ENCODE measurements around the gene KIF16B. TPM values are rescaled to one million over a fixed set of nuclear protein-coding genes. Genes with fewer than 3 reads are reported as not detected.
"Not testable (repeated sequence)": the region's sequence is repeated elsewhere in the genome, so short reads cannot be mapped to it uniquely, and the experiment has no call there.

KIF16B gene
- polyA plus RNA-seq, 1 donor = 25.0 TPM

DNA sequence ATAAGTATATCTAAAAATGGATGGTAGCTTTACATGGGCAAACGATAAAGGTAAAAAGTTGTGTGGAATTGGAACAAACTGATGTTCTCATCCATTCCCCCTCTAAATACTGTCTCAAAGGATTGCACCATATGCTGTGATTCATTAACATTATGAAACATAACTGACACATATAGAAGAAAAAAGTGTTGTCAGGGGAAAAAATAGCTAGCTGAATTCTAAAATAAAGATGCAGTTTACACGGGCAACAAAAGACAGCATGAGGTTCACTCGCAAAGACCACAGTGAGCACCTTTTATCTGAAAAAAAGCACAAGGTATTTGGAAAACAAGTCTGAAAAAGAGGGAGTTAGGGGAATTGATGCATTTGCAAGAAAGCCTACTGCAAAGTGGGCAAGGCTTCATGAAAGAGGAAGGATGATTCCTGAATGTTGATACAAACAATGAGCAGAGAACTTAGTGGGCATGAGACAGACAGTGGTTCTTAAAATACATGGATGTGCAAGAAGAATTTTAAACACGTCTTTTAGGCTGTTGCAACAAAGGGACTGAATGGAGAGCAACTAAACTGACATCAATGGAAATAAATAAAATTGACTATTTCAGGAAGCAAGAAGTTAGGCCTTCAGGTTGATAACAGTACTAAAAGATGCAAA is 280.9 kb downstream of the KIF16B start:
- no peak for DNase-seq (ENCODE audit: low read depth)

DNA sequence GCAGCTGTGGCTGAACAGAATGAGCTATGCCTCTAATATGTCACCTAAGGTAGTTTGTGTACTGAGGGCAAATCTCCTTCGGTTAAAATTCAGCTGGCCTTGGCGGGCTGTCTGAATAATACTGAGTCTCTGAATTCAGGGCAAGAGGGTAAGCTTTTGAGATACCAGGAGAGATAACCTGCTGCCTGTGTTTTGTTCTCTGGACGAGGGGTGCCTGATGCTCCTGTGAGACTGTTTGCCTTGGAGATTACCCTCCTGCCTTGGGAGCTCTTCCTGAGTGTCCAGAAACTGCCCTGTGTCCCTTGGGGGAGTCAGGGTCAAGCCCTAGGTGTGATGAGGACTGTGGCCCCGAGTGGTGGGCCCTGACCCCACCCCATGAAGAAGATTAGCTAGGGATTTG is 282.9 kb downstream of the KIF16B start:
- no peak for DNase-seq (ENCODE audit: low read depth)

DNA sequence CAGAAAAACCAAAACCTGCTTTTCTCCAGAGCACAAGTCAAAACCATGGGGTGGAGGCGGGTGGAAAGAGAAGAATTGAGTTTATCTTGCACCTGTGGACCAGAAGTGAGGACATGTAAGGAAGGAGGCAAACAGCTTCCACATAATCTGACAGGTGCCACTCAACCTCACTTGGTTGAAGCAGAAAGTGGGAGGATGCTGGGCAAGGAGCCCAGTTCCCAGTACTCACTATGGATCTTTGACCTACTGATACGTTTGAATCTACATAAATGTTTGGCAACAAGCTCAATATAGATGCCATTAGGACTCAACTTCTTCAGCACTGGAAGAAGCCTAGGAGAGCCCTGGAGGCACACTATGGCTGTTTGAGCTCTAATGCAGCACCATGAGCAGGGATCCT is 285.5 kb downstream of the KIF16B start:
- no peak for DNase-seq (ENCODE audit: low read depth)

DNA sequence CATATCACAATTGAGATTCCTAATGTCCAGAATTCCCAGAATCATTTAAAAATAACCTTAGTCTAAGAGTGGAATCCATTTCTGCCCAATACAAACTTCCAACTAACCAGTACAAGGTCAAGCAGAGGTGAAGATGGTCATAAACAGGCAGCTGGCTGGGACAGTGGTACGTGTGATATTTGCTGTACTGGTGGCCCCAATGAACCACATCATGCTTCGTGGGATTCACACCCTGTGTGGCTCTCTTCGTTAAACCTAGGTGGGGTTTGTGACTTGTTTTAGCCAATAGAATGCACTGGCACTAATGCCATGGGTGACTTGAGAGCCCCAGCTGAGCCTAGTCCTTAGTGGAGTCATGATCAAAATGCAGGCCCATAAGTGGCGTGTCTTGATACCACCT is 286.6 kb downstream of the KIF16B start:
- DNase-seq (ENCODE audit: low read depth) = no peak

DNA sequence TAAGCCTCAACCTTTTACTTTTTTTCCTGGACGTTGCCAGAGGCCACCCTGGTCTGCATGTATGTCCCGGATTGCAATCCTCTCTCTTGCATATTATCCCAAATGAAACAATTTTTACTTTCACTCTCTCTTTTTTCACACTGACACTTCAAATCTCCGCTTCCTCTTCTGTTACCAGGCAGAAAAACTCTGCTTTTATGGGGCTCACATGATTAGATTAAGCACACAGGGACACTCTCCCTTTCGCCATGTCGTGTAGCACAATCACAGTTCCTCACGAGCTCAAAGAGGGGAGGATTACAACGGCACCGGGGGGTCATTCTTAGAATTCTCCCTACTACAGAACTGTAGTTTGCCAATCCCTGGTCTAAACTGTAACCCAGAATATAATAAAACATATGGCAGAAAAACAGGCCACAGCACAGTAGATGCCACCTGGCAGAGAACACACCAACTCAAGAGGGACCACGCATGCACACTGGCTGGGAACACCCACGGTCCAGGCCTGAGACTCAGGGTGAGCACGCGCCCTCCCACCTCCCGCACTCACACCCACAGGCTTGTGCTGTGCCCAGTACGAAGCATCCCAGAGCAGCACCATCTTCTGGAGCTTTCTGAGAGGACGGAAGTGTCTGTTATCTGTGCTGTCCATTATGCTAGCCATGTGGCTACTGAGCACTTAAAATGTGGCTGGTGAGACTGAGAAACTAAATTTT is 288.7 kb downstream of the KIF16B start:
- no peak for DNase-seq (ENCODE audit: low read depth)

DNA sequence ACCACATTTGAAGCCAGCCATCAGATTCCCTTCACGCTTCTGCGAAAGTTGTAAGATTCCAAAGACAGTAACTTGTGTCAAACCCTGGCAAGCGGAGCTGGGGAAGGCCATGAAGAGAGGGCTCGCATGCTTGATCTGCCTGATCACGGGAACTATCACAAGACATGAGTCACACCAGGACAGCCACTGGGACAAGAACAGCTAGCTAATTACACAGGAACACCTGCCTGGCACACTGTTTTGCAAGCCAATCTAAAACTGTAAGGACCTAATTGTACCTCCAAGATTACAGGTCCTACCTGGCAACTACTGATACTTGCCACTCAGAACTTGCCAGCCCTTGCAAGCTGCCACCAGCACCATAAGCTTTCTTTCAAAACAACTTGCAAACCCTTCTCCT is 289.3 kb downstream of the KIF16B start:
- DNase-seq (ENCODE audit: low read depth) = no peak

DNA sequence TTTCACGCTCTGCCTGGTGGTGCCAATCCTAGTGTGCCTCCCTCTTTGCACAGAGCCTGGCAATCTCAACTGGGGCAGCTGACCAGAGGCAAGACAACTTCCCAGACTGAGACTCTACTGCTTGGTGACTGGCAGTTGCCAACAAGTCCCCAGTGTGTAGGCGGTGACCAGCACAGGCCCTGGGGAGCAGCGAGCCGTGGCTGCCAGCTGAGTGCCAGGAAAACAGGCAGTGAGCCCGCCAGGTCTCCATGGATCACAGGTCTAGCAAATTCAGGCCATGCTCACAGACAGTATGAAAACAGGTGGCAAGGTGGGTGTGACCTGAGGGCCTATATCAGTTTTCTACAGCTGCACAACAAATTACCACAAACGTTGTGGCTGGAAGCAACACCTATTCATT is 289.9 kb downstream of the KIF16B start:
- no peak for DNase-seq (ENCODE audit: low read depth)

DNA sequence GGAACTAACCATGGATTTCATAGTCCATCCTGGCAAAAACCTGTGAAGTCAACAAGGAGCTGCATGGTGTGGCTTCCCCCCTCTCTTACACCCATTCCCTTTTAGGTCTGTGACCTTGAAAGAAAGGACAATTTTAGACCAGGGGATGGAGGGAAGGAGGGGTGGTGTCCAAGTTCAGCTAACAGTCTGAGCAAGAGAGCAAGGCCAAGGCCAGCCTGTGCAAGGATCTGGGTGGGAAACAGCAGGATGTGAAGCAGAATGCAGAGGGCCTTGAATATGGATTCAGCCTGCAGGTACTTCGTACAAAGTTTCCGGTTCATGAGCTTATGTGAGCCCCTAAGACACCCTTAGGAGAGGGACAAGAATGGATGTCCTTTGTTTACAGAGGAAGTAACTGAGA is 293.0 kb downstream of the KIF16B start:
- DNase-seq (ENCODE audit: low read depth) = no peak

DNA sequence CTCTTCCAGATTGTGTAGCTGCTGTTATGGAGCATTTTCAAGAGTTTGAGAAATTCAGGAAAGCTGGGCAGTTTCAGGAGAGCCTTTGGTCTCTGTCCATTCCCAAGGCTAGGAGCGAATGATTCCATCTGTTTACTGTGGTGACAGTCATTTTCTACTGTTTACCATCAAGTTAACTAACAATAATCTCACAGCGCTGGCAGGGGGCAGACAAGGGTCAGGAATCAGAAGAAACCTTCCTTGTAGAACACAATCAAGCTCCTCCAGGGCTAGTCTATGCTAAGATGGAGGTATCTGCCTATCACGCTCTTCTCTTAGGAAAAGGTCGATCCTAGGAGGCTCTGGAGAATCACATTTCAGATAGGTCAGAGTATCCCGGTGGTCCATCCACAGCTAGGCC is 293.9 kb downstream of the KIF16B start:
- no peak for DNase-seq (ENCODE audit: low read depth)

DNA sequence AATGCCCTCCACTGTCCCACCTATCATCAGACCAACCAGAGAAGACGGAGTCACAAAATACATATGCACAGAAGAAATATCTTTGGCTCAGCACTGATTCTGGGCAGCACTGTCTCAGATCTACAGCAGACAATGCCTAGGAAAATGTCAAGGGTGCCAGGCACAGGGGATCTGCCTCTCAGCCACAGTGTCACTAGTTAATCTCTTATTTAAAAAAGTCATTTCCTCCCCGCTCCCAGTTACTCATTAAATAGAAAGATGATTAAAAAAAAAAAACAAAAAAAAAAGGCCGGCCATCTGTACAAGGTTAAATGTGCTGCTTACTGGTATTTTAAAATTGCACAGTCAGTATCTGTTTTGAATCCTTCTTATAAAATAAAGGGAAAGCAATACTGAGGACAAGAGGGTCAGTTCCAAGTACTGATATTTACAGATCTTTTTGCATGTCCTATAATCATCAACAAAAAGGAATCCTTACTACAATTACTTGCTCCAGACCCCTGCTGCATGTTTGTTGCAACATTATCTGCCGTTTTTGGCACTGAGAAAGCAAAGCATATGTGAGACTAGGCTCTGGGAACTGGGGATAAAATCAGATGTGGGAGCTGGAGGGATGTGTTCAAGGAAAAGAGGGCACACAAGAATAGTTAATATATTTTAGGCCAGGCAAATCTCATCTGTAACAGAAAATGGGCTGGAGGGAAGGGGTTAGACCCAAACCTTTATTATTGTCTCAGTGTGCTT is 299.3 kb downstream of the KIF16B start:
- DNase-seq (ENCODE audit: low read depth) = no peak

DNA sequence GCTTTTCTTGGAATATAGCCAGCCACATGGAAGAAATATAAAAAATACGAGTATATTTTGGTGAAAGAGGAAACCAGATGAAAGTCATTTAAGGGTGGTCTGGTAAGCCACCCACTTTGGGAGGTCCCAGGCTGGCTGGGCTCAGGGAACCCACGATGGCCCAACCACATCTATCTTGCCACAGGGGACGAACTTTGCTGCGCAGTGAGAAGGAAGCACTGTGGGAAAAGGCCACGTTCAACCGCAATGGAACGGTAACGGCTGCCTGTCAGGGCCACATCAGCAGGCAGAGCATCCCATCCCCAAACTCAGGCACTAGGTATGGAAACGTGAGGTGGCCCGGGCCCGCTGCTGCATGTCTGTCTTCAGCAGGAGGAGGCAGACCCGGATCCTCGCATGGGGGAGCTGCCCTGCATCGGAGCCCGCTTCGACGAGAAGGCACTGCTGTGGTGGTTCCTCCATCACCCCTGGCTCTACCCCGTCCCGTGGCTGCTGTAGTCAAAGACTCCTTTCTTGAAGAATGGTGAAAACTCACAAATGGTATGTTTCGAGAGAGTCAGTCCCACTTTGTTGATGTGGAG is 300.4 kb downstream of the KIF16B start:
- no peak for DNase-seq (ENCODE audit: low read depth)

DNA sequence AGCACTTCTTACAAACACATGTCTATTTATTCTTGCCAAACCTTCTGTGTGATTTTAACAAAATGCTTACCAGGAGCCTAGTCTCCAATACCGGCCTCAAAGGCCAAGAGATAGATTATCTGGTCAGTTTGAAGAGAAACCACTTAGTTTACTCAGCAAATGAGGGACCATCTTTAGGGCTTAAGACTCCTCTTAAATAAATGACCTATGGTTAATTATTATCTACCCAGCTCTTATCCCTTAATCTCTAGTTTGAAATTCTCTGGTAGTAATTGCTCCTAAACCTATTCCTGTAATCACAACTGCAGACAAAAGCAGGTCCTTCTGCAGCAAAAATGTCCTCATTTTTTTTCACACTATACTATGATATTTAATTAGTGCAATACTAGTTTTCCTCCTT is 301.8 kb downstream of the KIF16B start:
- DNase-seq (ENCODE audit: low read depth) = no peak

DNA sequence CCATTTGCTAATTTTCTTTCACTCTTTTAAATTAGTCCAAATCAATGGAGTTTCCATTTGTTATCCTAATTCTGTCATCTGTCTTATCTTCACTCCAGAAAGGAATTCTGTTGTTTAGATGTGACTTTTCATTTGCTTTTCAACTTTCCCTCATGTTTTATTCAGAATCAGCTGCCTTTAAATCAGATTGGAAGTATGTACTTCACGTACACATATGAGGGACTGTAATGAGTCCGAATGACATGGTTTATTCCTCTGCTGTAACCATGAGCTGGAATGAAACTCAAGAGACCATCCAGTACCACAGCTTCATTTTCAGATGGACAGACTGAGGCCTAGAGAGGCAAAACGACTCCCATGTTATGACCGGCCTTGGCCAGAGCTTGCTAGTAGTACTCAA is 302.3 kb downstream of the KIF16B start:
- DNase-seq (ENCODE audit: low read depth) = no peak

DNA sequence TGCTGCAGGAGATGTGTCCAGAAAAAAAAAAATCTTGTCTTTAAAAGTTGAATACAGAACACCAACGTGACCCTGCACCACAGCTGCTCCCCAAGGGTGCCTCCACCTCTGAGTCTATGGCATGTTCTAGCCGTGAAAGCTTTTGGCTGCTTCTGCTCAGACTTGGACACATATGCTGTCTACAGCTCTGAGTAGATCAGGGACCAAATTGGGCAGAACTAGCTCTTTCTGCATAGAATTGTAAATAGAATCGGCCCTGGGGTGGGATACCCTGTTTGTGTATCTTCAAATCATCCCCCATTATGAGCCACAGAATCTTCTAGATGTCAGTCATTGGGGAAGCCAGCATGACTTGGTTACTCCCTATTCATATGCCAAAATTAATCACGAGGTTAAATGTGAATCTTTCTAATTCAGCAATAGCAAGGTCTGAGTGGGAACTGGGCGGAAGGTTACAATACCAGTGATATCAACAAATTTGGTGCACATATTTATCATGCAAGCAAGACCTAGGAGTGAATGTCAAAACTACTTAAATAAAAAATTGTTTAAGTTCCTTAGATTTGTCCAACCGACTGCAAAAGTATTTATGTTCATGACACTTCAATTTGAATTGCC is 302.8 kb downstream of the KIF16B start:
- no peak for DNase-seq (ENCODE audit: low read depth)

DNA sequence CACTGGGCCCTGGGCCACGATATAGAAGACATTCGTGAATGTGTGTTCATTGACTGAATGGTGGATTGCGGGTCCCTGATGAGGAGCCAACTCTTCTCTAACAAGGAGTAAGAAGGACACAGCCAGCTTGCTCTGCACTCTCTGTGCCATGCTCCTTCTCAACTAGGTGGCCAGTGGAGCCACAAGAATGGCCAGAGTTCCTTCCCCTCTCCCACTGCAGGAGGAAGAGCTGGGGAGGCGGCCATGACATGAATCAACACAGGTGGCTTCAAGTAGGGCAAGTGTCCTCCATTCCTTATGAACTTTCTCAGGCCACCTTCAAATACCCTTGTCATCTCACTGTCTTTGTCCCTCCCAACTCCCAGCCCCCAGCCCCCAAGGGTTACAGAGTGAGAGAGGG is 305.7 kb downstream of the KIF16B start:
- no peak for DNase-seq (ENCODE audit: low read depth)

DNA sequence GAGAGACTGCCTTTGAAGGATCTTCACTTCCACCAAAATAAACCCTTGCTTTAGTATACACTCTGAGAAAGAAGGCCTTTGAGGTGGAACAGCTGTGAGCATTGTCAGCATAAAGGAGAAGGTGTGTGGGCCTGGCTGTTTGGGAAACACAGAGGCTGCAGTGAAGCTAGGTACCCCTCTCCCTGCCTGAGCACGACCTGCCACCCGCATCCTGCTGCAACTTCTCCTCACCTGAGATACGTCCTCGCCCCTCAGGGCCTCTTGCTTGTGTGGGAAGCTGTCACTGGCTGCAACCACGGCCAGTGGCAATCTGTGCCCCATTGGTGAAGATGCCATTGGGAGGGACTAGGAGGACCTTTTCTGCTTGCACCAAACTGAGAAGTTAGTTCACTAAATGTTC is 307.9 kb downstream of the KIF16B start:
- no peak for DNase-seq (ENCODE audit: low read depth)

DNA sequence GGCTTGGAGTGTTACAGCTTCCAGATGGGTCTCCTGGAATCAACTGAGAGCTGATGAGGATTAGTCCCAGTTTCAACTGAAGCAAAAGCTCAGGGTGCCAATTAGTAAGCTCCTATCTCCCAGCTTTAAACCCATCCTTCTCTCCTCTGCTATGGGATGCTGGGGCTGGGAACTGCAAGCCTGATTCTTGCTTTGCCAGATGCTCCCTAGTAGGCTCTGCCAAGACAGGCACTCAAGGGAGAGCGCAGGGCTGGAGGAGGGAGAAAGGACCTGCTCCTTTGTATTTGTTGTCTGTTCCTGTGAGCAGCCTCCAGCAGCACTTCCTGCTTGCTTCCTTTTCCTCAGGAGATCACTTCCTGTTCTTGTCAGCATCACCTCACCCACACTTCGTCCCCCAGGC is 309.7 kb downstream of the KIF16B start:
- DNase-seq (ENCODE audit: low read depth) = no peak

DNA sequence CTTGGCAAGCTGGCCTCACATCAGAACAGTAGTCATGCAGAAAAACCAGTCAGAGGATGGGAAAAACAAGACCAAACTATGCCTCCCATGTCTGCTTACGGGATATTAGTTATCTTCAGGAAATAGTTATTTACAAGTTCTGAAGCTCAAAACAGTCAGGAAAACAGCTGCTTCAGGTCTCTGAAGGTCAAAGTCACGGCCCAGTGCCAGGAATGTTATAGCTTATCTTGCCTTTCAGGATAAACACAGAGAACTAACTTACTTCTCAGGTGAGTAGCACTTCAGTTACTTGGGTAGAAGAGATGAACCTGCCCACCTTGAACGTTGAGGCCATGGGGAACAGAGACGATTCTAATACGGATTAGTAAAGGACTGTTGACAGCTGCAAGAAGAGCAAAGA is 310.7 kb downstream of the KIF16B start:
- DNase-seq (ENCODE audit: low read depth) = no peak

DNA sequence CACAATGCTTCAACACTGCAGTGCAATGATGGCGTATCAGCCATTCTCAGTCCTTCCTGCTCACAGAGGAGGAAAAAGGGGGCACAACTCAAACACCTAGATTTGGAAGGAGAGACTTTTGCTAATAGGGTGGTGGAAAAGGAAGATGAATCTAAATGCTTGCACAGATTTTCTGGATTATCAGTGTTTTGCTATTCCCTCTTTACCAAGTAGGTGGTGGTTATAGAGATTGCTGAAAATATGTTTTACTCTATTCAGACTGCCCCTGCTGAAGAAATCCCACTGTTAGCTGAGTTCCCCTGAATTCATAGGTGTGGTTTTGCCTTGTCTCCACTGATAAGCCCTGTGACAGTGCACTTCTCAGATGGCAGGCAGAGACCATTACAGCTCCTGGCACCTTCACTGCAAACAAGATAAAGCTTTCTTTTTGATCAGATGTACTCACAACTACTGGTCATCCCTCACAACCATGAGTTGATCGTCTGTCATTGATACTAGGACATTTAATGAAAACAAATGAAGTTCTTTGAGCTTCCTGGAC is 311.4 kb downstream of the KIF16B start:
- no peak for DNase-seq (ENCODE audit: low read depth)

DNA sequence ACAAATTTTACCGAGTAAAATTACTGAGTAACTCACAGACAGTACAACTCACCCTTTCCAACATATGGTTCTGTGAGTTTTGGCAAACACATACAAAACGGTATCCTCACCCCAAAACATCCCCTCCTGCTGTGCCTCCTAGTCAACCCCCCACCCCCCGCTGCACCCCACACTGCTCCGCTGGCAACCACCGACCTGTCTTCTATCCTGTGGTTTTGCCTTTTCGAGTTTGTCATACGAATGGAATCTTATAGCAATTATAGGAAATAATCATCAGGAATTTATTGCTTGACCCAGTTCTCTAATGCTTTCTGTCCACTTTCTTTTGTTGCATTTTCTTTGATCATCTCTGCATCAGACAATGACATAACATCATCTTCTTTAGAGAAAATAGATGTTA is 312.3 kb downstream of the KIF16B start:
- no peak for DNase-seq (ENCODE audit: low read depth)

DNA sequence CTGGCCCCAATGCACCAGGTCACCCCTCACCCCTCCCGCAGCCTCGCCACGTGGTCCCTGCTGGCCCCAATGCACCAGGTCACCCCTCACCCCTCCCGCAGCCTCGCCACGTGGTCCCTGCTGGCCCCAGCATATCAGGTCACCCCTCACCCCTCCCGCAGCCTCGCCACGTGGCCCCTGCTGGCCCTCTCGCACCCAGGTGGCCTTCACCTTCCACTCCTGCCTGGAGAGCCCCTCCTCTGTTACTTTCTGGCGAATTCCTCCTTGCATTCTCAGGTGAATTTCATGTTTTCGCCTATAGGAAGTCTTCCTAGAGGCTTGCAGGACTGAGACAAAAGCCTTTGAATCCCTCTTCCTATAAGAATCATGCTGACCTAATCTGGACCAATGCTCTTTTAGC is 313.1 kb downstream of the KIF16B start:
- not testable (repeated sequence) for DNase-seq (ENCODE audit: low read depth)

DNA sequence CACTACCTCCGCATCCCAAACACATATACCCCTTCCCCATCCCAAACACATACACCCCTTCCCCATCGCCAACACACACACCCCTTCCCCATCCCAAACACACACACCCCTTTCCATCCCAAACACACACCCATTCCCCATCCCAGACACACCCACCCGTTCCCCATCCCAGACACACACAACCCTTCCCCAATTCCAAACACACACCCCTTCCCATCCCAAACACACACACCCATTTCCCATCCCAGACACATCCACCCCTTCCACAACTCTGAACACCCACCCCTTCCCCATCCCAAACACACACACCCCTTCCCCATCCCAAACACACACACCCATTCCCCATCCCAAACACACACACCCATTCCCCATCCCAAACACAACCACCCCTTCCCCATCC is 314.5 kb downstream of the KIF16B start:
- no peak for DNase-seq (ENCODE audit: low read depth)
